Right lobe of liver (tissue), 4 donors: ENCODE data around the gene CAPN10.

Experiments used
- POLR2A ChIP-seq: fragments of 450-650 bp; IDR thresholded peaks from one replicate; pipeline ENCODE4 v1.6.1; 2017; ENCODE audit warnings: antibody characterized with exemption, mild to moderate bottlenecking
- TF ChIP-seq, protein P1 (sequence below), 4 donors: fragments of 200-600 bp in 3 of 4; fragments of 450-650 bp in 1 of 4; IDR thresholded peaks; one replicate each; pipeline versions ENCODE4 v1.5.1 to v1.8.0; 2016 to 2022; ENCODE audit warnings: antibody characterized with exemption in 4 of 4, mild to moderate bottlenecking in 2 of 4
- donor health status: DM: no; HTN: no; CAD: no.
- donor health status: DM: no; HTN: no; CAD: no.
- donor health status: DM: no; HTN: yes; CAD: no.

DNA sequence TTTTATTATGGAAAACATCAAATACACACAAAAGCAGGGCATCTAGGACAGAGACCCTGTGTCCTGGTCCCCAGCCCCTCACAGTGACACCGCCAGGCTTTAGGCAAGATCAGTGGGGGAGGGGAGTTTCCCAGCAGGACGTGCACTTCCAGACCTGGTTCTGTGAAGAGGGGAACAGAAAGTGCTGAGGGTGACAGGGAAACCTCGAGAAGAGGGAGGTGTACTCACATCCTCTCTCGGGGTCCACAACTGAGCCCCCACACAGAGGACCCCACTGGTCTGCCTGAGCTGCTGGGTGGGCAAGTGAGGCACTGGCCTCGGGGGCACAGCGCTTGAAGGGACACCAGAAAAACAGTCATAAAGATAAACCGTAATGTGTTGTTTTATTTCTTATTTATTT, 34.3 kb downstream of the CAPN10 start:
- TF ChIP-seq, protein P1, sequence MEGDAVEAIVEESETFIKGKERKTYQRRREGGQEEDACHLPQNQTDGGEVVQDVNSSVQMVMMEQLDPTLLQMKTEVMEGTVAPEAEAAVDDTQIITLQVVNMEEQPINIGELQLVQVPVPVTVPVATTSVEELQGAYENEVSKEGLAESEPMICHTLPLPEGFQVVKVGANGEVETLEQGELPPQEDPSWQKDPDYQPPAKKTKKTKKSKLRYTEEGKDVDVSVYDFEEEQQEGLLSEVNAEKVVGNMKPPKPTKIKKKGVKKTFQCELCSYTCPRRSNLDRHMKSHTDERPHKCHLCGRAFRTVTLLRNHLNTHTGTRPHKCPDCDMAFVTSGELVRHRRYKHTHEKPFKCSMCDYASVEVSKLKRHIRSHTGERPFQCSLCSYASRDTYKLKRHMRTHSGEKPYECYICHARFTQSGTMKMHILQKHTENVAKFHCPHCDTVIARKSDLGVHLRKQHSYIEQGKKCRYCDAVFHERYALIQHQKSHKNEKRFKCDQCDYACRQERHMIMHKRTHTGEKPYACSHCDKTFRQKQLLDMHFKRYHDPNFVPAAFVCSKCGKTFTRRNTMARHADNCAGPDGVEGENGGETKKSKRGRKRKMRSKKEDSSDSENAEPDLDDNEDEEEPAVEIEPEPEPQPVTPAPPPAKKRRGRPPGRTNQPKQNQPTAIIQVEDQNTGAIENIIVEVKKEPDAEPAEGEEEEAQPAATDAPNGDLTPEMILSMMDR (IDR thresholded peaks at IDR 0.05): no peak
- no peak for TF ChIP-seq POLR2A
